NCI-H345 treated with DMSO at 0.1 percent for 48 hours (cell line): ENCODE results near the gene LTBP2.

ENCODE experiments used
- DNase-seq: peaks from one replicate; lab custom pipeline; 2025; ENCODE audit not compliant: unreplicated experiment; lab: John Stamatoyannopoulos, UW

LTBP2 gene

DNA sequence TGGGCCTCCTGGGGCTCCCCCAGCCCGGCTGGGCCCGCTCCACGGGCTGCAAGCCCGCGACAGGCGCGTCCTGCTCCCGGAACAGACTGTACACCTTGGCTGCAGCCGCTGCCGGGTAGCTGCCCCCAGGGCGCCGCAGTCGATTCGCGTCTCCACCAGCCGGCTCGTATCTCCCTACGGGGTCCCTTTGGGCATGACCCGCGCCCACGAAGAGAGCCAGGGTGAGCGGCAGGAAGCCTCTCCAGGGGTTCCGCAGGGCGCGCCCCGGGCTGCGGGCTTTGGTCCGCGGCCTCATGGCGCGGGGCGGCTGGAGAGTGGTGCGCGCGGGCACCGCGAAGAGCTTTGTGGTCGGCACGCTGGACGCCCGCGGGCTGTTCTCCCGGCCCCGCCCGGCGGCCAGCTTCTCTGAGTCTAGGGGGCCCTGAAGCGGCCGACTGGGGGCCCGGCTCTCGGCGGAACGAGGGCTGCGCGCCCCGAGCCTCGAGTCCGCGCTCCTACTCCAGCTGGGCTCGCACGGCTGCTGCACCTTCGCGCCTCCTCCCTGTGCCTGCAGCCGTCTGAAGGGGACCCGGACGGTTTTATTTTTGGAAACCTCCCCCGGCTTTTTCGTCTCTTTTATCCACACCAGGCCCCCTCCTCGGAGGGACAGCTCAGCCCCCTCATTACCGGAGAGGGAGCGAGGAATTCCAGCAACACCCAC lies at the start of gene LTBP2:
TSS of gene LTBP2 (minus strand) at position 588 of the 700 bp plus-strand sequence. CDS start at position 295, 293 bp downstream.
- DNase-seq, result no peak

GRCh38 chr14:74660863-74661262 lies 48.8 kb upstream of the LTBP2 start:
- DNase-seq, result no peak

GRCh38 chr14:74660167-74660566 lies 48.1 kb upstream of the LTBP2 start:
- DNase-seq, result no peak

DNA sequence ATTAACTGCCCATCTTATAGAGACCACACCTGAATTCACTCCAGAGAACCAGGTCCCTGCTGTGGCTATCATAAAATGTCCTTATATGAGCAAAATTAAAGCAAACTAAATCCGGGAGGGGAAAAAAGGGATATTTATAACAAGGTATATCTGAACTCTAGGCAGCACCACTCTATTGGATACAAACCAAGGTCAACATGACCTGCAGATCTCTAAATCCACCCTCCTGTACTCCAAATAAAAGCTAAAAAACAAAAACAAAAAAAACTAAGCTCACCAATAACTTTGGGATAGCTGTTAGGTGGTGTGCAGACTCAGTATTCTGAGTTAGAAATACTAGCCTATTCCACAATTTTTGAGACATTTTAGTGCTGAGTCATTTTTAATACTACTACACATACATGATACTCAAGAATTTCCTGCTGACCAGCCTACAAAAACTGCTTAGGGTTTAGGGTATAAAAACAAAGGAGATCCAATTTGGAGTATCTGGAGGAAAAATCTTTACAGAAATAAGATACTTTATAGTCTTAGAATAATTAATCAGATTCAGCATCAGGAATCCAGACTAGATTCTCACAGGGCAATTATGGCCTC lies 46.6 kb upstream of the LTBP2 start:
- no peak for DNase-seq

DNA sequence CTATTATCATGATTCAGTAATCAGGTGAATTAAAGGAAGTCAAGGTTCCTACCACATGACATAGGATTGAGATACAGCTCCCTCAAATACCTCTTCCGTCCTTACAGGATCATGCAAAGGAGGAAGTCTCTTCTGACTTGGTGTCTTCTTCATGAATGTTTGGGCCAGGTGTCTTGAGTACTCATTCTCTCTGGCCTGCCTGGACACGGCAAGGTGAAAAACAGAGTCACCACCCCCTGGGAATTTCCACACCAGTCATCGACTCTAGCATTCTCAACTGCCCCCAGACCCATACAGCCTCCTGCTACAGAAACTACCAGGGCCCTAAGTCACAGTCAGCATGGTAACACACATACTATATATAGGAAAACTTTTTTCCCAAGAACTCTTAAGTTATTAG lies 44.9 kb upstream of the LTBP2 start:
- no peak for DNase-seq

- DNase-seq, result no peak
Measured at GRCh38 chr14:74655599-74656395, 43.8 kb upstream of the LTBP2 start.

- DNase-seq, result no peak
Measured at GRCh38 chr14:74654931-74655330, 42.9 kb upstream of the LTBP2 start.

DNA sequence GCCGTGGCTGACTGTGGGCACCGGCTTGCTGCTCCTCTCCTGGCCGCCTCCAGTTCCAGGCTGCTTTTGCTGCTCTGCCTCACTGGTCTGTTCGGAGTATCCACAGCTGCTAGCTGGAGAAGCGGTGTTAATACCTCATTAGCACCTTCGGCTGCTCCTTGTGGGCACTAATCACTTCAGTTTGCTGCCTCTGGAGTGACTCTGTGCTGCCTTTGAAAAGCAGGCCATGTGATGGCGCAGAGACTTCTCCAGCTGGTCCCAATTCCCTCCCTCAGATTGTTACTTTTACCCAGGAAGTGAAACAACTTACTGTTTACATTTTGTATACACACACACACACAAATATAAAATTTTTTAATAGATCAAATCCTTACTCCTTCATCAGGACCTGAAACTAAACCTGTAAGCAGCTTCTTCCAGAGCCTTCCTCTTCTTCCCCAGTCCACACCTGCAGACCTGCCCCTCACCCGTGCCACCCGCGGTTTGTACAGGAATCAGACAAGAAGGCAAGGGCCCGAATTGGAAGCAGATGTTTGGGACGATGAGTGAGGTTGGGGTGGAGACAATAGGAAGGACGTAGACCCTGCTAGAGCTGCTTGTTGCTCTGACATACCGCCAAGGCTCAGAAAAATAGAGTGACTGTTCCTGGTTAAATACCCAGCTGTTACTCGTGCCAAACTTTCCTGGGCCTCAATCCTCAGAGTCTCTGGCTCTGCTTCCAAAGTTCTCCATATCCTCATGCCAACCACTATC lies 41.5 kb upstream of the LTBP2 start:
- no peak for DNase-seq

- no peak for DNase-seq
Measured at GRCh38 chr14:74652541-74652940, 40.5 kb upstream of the LTBP2 start.

DNA sequence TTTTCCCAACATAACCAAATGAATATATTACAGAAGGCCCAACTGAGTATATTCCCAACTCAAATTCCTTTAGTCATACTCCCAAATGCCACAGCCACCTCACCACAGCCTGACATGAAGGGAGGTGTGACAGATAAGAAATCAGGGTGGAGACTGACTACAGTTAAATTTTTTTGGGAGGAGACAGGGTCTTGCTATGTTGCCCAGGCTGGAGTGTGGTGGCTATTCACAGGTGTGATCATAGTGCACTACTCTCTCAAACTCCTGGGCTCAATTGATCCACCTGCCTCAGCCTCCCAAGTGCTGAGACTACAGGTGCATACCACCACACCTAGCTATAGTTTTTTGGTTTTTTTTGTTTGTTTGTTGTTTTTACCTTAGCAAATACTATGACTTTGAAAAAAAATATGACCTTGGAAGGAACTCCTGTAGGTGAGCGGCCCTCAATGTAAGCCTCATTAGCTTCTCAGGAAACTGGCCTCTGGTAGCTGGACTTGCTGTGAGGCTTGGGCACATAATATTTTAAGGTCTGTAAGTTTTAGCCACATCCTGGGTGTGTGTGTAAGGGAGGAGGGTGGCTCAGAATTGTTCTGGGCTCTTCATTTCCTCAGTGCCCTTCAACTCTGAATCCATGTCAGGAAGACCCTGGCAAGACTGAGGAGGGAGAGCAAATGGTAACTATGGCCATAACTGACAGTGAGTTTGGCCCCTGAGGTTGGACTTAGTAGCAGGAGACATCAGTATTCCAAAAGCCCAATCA lies 39.1 kb upstream of the LTBP2 start:
- no peak for DNase-seq

DNA sequence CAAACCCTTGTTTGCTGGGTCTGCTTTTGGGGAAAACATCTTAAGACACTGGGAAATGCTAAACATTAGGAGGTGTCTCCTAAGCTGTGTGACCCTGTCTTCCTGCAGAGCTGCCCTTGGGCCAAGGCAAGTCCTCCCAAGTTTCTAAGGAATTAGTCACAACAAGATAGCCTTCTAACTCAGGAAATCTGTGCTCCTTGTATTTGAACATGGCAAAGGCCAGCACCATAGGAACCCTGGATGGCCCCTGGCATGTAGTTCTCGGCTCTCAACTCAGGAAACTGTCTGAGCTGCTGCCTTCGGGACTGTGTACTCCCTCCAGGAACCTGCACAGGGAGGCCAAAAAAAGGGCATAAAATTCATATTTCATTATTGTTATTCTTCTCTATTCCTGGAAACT lies 37.6 kb upstream of the LTBP2 start:
- DNase-seq, result no peak

DNA sequence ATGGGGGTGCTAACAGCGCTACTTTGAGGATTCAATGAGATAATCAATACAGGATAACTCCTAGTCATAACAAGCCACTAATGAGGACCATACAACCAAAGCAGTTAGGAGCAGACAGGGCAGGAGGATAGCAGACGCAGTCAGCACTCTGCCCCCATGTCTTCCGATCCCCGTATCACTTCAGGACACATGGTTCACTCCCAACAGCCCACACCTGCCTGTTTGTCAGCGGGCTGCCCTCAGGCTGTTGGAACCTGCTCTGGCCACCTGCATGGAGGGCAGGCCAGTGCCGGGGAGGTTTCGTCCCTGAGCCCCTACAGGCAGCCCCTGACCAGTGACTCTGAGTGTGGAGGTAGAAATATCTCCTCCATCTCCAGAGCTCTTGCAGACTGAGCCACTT lies 37.1 kb upstream of the LTBP2 start:
- DNase-seq, result no peak

DNA sequence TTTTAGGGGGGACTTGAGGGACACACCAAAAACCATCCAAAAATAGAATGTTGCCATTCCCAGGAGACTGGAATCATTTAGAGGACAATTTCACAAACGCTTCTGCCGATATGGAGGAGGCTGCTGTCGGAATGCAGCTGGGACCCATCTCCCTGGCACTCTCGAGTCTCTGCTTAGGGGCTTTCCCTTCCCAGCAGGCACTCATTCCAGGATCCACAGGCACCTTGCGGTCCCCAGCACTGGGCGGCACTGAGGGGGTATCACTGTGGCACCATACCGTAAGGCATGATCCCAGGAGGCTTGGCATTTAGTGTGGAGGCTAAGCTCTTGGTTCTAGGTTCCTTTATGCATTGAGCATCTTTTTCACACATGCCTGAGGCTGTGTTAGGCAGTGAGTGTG lies 36.6 kb upstream of the LTBP2 start:
- no peak for DNase-seq

GRCh38 chr14:74647678-74648461 lies 35.8 kb upstream of the LTBP2 start:
- peak; percentile 80 for DNase-seq

DNA sequence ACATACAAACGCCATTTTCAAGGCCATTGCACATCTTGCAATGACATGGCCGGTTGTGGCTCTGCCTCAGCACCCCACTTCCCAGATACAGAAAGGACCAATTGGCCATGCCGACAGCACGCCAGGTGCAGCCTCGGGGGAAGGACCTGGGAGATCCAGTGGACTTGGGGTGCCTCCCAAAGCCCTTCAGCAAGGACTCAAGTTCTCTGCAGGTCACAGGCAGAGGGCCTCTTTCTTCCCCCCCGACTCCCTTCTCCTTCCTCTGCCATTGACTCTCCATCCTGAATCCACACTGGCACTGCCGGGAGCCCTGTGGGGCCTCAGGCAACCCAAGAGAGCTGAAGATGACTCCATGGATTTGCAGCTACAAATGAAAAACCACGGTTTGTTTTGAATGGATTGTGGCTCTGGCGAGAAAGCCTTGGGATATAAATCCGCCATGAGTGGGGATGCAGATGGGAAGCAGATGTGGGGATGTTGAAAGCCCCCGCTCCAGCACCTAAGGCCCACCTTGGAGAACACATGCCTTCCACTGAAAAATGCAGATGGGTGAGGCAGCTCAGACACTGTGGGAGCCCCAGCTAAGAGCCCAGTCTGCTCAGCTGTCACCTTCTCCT lies 35.1 kb upstream of the LTBP2 start:
- no peak for DNase-seq

DNA sequence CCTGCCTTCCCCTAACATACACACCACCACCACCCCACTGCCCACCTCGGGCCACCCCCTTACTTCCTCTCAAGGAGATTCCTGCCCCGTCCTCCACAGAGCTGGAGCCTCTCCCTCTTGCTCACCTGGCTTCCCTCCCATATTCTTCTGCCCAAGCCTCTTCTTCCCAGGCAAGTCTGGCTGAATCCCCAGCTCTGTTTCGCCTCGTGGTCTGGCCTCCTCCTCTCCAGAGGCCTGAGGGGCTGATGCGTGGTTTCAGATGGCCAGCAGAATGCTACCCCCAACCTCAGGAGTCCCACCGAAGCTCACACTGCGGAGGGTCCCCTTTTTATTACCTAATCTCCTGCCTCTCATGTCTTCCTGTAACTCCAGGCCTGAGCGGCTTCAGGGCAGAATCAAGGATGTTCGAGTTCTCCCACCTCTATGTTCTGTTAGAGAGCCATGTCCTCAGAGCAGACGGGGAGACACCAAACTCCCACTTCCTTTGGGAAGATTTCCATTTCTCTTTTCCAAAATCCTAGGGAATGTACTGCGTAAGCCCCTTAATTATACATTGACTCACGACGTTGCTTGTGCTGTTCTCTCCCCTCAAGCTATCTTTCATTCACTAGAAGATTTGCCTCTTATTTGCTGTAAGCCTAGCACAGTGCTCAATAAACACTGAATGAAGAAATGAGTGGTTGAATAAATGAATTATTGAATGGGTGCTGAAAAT lies 33.9 kb upstream of the LTBP2 start:
- DNase-seq, result no peak

- DNase-seq, result no peak
Measured at GRCh38 chr14:74645244-74645643, 33.2 kb upstream of the LTBP2 start.

DNA sequence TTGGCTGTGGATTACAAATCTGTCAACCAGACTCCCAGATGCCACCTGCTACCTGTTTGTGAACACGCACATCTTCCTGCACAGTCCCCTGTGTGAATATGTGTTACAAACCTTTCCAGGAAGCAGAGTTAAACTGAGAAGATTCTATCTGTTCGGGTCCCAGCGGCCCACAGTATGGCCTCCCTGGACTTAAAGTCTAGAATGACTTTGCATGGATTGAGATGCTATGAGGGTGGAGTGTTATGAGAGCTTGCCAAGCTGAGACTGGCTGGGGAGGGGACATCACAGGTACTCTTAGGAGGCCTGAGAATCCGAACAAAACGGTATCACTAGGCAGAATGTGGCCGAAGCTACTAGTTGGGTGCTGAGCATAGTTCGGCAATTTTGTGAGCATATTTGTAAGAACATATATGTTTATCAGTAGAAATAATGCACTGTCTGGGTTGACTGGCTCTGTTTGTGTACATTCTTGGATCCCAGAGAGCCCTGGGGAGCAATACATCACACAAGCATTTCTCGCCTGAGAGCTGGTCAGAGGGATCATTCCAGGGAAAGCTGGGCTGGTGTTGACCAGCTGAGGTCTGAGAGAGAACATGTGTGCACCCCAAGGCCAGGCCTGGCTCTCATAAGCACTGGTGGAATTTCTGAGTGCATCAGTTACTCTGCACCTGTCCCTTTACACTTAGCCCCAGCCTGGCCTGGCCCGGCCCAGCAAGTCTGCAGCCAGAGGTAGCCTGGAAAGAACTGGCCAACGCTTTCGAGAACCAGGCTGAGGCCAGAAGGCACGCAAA lies 29.8 kb upstream of the LTBP2 start:
- no peak for DNase-seq
